Measurements from ENCODE around the gene IFT88.
"Not testable (repeated sequence)": the region's sequence is repeated elsewhere in the genome, so short reads cannot be mapped to it uniquely, and the experiment has no call there.

IFT88 gene

GRCh38 chr13:20647758-20648157, 80.8 kb downstream of the IFT88 start:
- DNase-seq, result no peak

GRCh38 chr13:20652946-20653345, 86.0 kb downstream of the IFT88 start:
- no peak for DNase-seq

GRCh38 chr13:20654156-20654555, 87.2 kb downstream of the IFT88 start:
- DNase-seq, result no peak

- no peak for DNase-seq
Observed at GRCh38 chr13:20658451-20659040, 91.6 kb downstream of the IFT88 start.

- DNase-seq, result no peak
Observed at GRCh38 chr13:20664351-20664750, 97.4 kb downstream of the IFT88 start.

GRCh38 chr13:20666948-20667347, 100.0 kb downstream of the IFT88 start:
- DNase-seq, result no peak

GRCh38 chr13:20667857-20668437, 101.0 kb downstream of the IFT88 start:
- no peak for DNase-seq

GRCh38 chr13:20669162-20669561, 102.2 kb downstream of the IFT88 start:
- no peak for DNase-seq

GRCh38 chr13:20671789-20672188, 104.8 kb downstream of the IFT88 start:
- DNase-seq, result no peak

- no peak for DNase-seq
Observed at GRCh38 chr13:20672772-20673171, 105.8 kb downstream of the IFT88 start.

GRCh38 chr13:20673715-20674114, 106.8 kb downstream of the IFT88 start:
- DNase-seq, result no peak

- DNase-seq, result no peak
Observed at GRCh38 chr13:20676213-20676612, 109.3 kb downstream of the IFT88 start.

GRCh38 chr13:20678606-20679005, 111.6 kb downstream of the IFT88 start:
- DNase-seq, result not testable (repeated sequence)

- DNase-seq, result no peak
Observed at GRCh38 chr13:20679879-20680278, 112.9 kb downstream of the IFT88 start.

GRCh38 chr13:20680416-20681080, 113.6 kb downstream of the IFT88 start:
- no peak for DNase-seq

GRCh38 chr13:20681481-20681880, 114.5 kb downstream of the IFT88 start:
- not testable (repeated sequence) for DNase-seq

- DNase-seq, result no peak
Observed at GRCh38 chr13:20682061-20682460, 115.1 kb downstream of the IFT88 start.

GRCh38 chr13:20684041-20684440, 117.1 kb downstream of the IFT88 start:
- DNase-seq, result no peak

GRCh38 chr13:20684546-20684945, 117.6 kb downstream of the IFT88 start:
- no peak for DNase-seq

- no peak for DNase-seq
Observed at GRCh38 chr13:20685092-20685491, 118.1 kb downstream of the IFT88 start.

GRCh38 chr13:20686167-20686566, 119.2 kb downstream of the IFT88 start:
- no peak for DNase-seq

GRCh38 chr13:20686863-20687579, 120.1 kb downstream of the IFT88 start:
- DNase-seq, result no peak

- DNase-seq, result no peak
Observed at GRCh38 chr13:20689291-20689690, 122.3 kb downstream of the IFT88 start.

- DNase-seq, result no peak
Observed at GRCh38 chr13:20691616-20692015, 124.7 kb downstream of the IFT88 start.

Data from suppressor macrophage treated with lipopolysaccharide for 4 hours (primary cell).